GM12801 (cell line): Measurements from ENCODE around the gene ABCC6.

Source experiments
- TF ChIP-seq, protein P1 (sequence below): IDR thresholded peaks from one replicate; pipeline ENCODE4 v1.5.1; 2011; ENCODE audit warnings: control low read depth; ENCODE audit not compliant: insufficient read length; ENCODE audit errors: extremely low read depth

The ABCC6 gene

DNA sequence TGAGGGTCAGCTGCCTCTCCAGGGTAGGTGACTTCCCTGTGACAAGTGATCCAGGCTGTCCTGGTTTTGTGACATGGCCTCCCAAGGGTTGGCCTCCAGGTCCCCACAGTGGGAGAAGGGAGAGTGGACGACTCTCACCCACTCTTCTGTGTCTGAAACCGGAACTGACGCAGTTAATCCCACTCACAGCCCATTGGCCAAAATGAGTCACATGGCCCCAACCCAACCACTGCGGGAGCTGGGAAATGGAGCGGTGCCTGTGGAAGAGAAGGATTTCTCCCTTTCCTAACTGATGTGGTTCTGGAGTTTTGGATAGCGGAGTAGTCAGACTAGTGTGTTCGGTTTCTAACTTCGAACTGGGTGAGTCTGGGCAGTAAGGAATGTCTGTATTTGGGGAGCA is 79.4 kb downstream of the ABCC6 start:
- TF ChIP-seq, protein P1, sequence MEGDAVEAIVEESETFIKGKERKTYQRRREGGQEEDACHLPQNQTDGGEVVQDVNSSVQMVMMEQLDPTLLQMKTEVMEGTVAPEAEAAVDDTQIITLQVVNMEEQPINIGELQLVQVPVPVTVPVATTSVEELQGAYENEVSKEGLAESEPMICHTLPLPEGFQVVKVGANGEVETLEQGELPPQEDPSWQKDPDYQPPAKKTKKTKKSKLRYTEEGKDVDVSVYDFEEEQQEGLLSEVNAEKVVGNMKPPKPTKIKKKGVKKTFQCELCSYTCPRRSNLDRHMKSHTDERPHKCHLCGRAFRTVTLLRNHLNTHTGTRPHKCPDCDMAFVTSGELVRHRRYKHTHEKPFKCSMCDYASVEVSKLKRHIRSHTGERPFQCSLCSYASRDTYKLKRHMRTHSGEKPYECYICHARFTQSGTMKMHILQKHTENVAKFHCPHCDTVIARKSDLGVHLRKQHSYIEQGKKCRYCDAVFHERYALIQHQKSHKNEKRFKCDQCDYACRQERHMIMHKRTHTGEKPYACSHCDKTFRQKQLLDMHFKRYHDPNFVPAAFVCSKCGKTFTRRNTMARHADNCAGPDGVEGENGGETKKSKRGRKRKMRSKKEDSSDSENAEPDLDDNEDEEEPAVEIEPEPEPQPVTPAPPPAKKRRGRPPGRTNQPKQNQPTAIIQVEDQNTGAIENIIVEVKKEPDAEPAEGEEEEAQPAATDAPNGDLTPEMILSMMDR: no peak

DNA sequence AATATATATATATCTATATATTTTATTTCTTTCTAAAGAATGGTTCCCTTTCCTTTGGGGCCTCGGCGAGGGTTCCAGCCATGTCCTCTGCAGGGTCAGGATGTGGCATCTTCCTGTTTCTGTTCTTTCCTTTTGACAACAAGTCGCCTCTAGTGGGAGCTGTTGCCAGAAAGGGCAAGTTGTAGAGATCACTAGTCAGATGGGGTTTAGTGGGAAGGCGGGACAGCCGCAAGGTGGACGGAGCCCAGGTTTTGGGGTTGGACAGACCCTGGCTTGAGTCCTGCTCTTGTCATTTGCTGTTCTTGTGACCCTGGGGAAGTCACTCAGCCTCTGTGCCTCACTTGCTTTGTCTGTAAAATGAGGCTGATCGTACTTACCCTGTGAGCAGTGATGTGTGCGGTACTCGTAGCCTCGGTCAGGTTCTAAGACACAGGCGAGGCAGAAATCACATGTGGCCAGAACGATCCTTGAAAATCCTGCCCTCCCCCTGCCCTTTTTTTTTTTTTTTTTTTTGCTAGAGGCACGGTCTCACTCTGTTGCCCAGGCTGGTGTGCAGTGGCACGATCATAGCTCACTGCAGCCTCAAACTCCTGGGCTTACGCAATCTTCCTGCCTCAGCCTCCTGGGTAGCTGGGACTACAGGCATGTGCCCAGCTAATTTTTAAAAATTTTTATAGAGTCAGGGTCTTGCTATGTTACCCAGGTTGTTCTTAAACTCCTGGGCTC is 80.1 kb downstream of the ABCC6 start:
- TF ChIP-seq, protein P1: no peak

DNA sequence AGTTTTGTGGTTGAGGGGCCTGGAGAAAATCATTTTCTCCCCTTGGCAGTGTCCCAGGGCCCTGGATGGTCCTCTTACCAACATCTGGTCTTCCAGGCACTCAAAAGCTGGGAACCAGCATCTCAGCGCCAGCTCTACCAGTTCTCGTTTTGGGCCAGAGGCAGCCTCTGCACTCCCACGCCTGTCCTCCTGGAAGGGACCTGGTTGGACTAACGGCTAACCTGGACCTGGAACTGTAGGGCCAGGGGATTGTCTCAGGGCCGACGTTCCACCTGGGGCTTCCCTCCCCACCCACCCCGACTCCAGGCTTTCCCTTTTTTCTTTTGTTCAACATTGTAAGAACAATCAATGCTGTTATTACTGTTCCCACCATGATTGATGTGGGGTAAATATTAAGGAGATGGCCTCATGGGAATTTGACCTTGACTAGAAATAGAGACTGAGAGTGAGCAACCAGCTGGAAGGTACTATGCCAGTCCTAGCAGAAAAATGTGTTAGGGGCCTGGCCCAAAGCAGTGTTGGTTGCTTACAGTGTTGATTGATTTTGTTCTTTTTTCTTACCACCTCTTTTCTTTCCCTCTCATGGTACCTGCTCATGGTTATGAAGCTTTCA is 81.4 kb downstream of the ABCC6 start:
- TF ChIP-seq, protein P1: no peak

DNA sequence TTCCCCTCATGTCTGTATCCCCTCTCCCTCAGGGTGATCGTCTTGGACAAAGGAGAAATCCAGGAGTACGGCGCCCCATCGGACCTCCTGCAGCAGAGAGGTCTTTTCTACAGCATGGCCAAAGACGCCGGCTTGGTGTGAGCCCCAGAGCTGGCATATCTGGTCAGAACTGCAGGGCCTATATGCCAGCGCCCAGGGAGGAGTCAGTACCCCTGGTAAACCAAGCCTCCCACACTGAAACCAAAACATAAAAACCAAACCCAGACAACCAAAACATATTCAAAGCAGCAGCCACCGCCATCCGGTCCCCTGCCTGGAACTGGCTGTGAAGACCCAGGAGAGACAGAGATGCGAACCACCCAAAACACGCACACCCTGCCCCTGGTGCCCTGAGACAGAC is 82.2 kb downstream of the ABCC6 start:
- TF ChIP-seq, protein P1: no peak

DNA sequence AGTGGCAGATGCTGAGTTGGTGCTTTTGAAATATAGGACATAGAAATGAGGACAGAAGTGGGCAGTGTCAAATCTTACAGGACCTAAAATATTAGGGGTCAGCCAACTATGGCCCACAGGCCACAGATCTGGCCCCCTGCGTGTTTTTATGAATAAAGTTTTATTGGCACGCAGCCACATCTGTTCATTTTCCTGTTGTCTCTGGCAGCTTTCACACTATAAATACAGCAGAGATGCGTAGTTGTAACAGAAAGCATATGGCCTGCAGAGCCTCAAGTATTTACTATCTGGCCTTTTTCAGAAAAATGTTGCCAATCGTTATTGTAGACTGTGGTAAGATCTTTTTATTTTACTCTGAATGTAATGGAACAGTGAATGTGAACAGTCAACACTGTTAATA is 82.8 kb downstream of the ABCC6 start:
- TF ChIP-seq, protein P1: no peak

DNA sequence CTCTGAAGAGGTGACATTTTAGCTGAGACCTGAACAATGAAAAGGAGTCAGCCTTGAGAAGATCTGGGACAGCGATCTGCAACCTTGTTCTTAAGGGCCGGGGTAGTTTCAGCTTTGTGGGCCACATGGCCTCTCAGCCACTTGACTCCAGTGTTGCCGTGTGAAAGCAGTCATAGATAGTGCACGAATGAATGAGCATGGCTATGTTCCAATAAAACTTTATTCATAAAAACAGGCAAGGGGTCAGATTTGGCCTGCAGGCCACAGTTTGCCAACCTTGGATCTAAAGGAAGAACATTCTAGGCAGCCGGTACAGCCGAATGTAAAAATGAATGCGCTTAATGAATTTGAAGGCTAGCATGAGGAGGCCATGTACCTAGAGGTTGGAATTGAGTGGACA is 83.5 kb downstream of the ABCC6 start:
- TF ChIP-seq, protein P1: no peak

DNA sequence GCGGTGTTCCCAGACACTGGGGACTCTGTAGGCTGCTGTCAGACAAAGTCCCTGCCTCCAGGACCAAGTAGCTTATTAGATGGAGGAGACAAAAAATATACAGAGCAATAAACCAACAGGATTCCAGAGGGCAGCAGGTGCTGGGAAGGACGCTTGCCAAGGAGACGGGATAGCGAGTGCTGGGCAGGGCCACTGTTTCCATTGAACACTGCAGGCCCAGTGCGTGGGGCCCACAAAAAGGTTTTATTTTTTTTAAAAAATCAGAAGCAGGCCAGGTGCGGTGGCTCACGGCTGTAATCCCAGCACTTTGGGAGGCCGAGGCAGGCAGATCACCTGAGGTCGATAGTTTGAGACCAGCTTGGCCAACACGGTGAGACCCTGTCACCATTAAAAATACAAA is 84.2 kb downstream of the ABCC6 start:
- TF ChIP-seq, protein P1: no peak
